HG03135 (cell line): ENCODE results near the gene PAPLN.
"Not testable (repeated sequence)": the region's sequence is repeated elsewhere in the genome, so short reads cannot be mapped to it uniquely, and the experiment has no call there.

Experiments
- ATAC-seq: cut with Tn5 transposase; IDR thresholded peaks from one replicate; pipeline ENCODE4 v1.9.1; 2021; ENCODE audit warnings: mild to moderate bottlenecking, moderate library complexity; ENCODE audit not compliant: unreplicated experiment

PAPLN gene

DNA sequence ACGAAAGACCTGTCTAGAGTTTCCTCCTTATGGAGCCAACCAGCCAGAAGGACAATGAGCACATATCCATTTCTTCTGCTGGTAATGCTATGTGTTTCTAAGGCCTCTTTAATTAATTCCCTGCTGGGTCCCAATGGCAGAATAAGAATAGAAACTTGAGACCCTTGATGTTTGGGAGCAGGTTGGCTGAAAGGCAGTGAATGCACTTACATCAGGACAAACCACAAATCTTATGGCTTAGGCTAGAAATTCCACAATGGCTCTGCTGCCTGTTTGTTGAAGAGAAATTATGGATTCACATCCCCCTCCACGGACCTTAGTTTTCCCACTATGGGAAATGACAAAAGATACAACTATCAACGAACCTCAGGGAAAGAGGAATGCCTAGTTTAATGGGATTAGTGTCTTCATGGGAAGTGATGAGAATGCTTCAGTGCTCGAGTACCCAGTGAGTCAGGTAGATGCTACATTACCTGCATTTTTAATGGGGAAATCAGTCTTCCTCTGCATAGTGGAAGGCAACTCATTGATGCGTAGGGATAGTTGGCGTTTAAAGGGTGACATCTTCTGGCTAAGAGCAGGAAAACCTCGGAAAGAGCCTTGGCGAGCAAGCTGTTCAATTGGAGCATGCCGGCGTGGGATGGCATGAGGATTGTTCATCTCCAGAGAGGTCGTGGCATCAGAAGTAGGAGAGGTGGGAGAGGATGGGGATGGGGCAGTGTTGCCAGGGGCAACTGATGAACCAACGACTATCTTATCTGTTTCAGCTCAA lies 46.5 kb downstream of the PAPLN start:
- no peak for ATAC-seq

DNA sequence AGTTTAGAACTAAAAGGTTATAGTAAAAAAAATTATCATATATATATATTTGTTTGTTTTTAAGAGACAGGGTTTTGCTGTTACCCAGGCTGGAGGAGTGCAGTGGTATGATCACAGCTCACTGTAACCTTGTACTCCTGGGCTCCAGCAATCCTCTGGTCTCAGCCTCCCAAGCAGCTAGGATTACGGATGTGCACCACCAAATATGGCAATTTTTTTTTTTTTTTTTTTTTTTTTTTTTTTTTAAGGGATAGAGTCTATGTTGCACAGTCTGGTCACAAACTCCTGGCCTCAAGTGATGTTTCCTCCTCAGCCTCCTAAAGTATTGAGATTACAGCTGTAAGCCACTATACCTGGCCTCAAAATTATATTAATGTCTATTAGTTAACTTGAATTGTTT lies 48.7 kb downstream of the PAPLN start:
- no peak for ATAC-seq

GRCh38 chr14:73286598-73286997 lies 49.3 kb downstream of the PAPLN start:
- ATAC-seq = no peak

DNA sequence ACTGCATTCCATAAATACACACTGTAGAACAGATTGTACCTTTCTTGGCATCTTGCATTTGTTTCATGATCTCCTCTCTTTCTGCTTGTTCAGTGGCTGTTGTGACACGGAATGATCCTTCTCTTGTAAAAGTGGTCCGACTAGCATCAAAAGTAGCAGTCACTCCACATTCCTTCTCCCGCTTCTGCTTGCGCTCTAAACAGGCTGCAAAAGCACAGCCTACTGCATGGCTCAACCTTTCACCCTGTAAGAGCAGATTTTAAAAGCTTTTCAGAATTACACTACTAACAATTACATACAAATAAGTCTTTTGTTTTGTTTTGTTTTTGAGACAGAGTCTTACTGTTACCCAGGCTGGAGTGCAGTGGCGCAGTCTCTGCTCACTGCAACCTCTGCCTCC lies 49.8 kb downstream of the PAPLN start:
- ATAC-seq = no peak

DNA sequence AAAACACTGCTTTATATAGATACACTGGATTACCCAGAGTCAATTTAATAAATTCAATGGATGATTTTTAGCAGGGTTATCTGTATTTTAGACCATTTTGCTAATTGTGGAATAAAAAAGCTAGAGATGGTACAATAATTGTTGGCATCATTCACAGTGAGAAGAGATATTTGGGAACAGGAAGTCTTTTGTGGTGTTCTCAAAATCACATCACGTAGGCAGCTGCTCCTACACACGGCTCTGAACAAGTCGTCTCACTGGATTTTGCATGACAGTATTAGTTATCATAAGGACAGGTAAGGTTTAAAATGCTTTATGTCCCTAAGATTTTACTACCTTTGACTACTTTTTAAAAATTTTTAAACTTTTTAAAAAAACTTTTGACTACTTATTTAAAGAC lies 52.0 kb downstream of the PAPLN start:
- no peak for ATAC-seq

DNA sequence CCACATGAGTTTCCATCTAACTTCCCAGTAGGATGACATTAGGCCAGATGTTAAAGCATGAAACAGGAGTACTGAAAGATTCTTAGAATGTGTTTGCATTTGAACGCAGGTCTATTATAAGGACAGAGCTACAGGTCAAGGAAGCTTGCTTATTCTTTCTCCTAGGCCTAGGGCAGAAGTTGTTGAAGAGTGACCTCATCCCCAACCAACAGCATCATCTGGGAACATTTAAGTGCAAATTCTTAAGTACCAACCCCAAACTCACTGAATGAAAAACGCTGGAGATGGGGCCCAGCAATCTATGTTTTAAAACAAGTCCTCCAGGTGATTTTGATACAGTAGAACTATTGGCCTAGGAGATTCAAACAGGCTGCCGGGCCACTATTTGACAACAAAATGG lies 52.4 kb downstream of the PAPLN start:
- ATAC-seq = no peak

DNA sequence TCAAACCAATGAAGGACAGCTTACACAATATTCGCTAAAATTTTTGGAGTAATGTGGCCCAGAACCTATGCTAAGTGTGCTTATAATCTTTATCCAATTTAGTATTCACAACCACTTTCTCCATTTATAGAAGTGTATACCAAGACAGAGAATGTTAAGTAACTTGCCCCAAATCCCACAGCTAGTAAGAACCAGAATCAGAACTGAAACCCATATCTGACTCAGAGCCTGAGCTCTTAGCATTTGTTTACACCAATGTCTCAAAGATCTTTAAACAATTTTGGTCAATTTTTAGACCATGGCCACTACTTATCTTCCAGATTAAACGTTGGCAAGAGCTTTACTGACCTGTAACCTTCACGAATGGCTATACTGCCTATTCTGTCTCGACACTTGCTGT lies 53.0 kb downstream of the PAPLN start:
- peak; percentile 62 for ATAC-seq

DNA sequence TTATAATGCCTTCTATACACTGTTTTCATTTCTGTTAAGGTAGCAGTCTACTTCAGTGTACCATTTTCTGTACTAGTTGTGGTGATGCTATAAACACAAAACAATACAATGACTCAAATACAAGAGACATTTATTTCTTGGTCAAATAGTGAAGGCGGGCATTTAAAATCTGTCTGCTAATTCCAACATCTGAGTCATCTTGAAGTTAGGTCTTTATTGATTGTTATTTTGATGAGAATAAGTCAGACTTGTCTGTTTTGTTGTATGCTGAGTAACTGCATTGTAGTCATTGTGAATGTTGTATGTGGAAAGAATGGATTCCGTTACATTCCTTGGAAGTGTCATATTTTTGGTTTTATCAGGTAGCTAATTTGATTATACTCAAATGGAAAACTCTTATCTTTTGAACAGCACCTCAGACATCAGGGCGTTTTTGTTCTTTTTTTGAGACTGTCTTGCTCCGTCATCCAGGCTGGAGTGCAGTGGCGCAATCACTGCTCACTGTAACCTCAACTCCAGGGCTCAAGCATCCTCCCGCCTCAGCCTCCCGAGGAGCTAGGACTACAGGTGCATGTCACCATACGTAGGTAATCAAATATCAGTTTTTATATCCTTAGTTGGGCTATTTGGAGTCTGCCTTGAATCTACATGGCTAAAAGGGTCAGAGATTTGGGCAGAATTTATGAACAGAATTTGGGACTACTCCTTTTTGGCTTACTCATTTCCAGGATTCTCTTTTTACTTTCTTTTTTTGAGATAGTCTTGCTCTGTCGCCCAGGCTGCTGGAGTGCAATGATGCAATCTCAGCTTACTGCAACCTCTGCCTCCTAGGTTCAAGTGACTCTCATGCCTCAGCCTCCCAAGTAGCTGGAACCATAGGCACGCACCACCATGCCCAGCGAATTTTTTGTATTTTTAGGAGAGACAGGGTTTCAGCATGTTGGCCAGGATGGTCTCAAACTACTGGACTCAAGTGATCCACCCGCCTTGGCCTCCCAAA lies 56.8 kb downstream of the PAPLN start:
- no peak for ATAC-seq

DNA sequence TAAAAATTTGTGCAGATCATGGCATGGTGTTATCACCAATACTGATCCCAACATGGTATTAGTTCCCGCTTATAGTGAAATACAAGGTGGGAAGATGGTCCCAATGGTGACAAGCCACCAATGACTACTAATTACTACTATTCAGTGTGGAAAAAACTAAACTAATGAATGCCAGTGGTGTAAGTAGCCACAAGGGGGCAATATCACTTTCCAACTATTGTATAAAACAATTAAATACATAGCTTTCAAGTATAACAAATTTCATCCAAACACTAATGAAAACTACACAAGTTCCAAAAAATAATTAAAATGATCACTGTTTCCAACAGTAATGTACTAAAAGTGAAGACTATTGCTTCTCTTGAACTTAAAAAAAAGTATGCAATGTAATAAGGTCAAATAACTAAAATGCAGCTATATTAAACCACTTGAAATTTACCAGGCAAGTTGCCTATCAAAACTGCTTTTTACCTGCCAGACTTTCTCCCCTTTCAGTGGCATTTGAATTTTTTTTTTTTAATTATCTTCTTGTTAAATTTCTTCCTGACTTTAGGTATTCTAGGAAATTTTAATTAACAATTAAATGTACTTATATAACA lies 58.0 kb downstream of the PAPLN start:
- ATAC-seq = no peak

- ATAC-seq = no peak
These were observed 68.2 kb downstream of the PAPLN start for GRCh38 chr14:73305499-73305898.

DNA sequence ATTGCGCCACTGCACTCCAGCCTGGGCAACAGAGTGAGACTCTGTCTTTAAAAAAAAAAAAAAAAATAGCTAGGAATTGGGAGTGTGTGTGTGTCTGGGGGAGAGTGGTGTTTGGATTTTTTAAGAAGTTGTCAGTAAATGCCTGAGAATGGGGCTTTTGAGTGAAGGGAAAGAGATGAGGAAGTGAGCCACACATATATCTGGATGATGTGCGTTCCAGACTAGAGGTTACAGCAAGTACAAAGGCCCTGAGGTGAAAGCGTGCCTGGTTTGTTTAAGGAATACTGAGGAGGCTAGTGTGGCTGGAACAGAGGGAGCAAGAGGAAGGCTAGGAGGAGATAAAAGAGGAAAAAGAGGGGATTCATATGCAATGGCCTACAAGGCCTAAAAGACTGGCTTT lies 70.0 kb downstream of the PAPLN start:
- no peak for ATAC-seq

DNA sequence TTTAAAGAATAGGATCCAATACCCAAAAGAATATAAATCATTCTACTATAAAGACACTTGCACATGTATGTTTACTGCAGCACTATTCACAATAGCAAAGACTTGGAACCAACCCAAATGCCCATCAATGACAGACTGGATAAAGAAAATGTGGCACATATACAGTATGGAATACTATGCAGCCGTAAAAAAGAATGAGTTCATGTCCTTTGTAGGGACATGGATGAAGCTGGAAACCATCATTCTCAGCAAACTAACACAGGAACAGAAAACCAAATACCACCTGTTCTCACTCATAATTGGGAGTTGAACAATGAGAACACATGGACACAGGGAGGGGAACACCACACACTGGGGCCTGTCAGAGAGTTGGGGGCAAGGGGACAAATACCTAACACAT lies 71.9 kb downstream of the PAPLN start:
- not testable (repeated sequence) for ATAC-seq

- no peak for ATAC-seq
These were observed 74.4 kb downstream of the PAPLN start for GRCh38 chr14:73311708-73312030.

- no peak for ATAC-seq
These were observed 75.4 kb downstream of the PAPLN start for GRCh38 chr14:73312687-73313086.

GRCh38 chr14:73313151-73313550 lies 75.8 kb downstream of the PAPLN start:
- ATAC-seq = no peak

DNA sequence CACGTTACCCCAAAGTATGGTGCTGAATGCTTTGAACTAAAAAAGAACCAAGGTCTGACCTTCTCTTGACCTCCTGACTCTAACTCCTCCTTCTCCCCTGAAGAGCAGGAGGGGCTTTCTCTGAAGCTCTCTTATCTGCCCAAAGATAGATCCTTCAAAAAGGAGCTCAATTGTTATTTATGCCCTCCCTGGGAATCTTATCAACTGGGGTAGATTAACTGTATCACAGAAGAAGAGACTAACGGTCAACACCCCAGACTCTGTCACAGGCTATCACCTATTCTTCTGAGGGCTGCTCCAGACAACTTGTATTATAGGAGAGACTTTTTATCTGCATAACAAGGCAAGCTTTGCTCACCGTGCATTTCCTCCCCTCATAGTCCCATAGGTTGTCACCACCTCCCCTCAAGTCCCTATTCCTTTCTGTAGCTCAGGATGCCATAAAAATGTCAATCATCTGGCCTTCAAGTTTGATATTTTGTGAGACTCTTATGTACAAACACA lies 86.6 kb downstream of the PAPLN start:
- no peak for ATAC-seq
